GM10248 (cell line): Measurements from ENCODE around the gene ABAT.

ENCODE experiments used
- CTCF ChIA-PET: fragments of 300-600 bp; sonication (Branson Sonifier 250); formaldehyde crosslinking; extraction: SDS; loops from one replicate; lab custom pipeline; 2021; ENCODE audit warnings: antibody characterized with exemption; lab: Yijun Ruan, JAX
- POLR2A ChIA-PET: fragments of 350-650 bp; sonication (Branson Sonifier 250); formaldehyde crosslinking; extraction: SDS; loops from one replicate; lab custom pipeline; 2020; ENCODE audit warnings: antibody characterized with exemption; lab: Yijun Ruan, JAX
- DNase-seq: peaks from one replicate; pipeline ENCODE4 v3.0.0; 2012; ENCODE audit errors: extremely low spot score
- CTCF ChIP-seq: IDR thresholded peaks from 2 replicates; pipeline ENCODE4 v1.5.1; 2012; ENCODE audit warnings: mild to moderate bottlenecking, low read depth; ENCODE audit errors: extremely low read depth, missing control alignments, control extremely low read depth

The ABAT gene

GRCh38 chr16:8717469-8717868, 43.1 kb downstream of the ABAT start:
- TF ChIP-seq CTCF, result no peak
- ChIA-PET POLR2A (interaction anchor here (0.7 kb wide), 1 partner anchor 456 kb away, joined by 3 read pairs; no protein-coding TSS in a partner anchor), CTCF (no interaction called here)
- no peak for DNase-seq

- CTCF ChIA-PET, result no interaction called here
- no peak for TF ChIP-seq CTCF
- no peak for DNase-seq
- POLR2A ChIA-PET, result interaction anchor here (0.7 kb wide), 1 partner anchor 456 kb away, joined by 3 read pairs; no protein-coding TSS in a partner anchor
Observed at GRCh38 chr16:8717892-8718415, 43.5 kb downstream of the ABAT start.

GRCh38 chr16:8718851-8719680, 44.6 kb downstream of the ABAT start:
- ChIA-PET CTCF (interaction anchor here (0.8 kb wide), 1 partner anchor 12 kb away, joined by 4 read pairs; no protein-coding TSS in a partner anchor), POLR2A (interaction anchor here (0.6 kb wide), 1 partner anchor 969 kb away, joined by 3 read pairs; no protein-coding TSS in a partner anchor)
- DNase-seq, result no peak
- TF ChIP-seq CTCF, result no peak

GRCh38 chr16:8720080-8720966, 45.9 kb downstream of the ABAT start:
- CTCF ChIA-PET, result no interaction called here
- POLR2A ChIA-PET, result no interaction called here
- TF ChIP-seq CTCF, result no peak
- DNase-seq, result peak; percentile 37

- TF ChIP-seq CTCF, result no peak
- ChIA-PET POLR2A (no interaction called here), CTCF (interaction anchor here (1.1 kb wide), 1 partner anchor 11 kb away, joined by 4 read pairs; no protein-coding TSS in a partner anchor)
- DNase-seq, result no peak
Observed at GRCh38 chr16:8720967-8721308, 46.5 kb downstream of the ABAT start.

- no peak for DNase-seq
- ChIA-PET CTCF (interaction anchor here (1.1 kb wide), 1 partner anchor 12 kb away, joined by 4 read pairs; no protein-coding TSS in a partner anchor), POLR2A (no interaction called here)
- TF ChIP-seq CTCF, result no peak
Observed at GRCh38 chr16:8721336-8722024, 47.1 kb downstream of the ABAT start.
